Stimulated activated naive CD8-positive, alpha-beta T cell treated with anti-CD3 and anti-CD28 coated beads, Interleukin-15, Interleukin-2, amounts not matched to agents 100 ng/mL and 50 ng/mL, for 24 hours (primary cell): ENCODE results near the gene IGFBP3.

ENCODE experiments used
- H3K27ac Mint-ChIP-seq: one replicate; pipeline ENCODE4 v1.8.0; 2021; ENCODE audit warnings: mild to moderate bottlenecking, mixed read lengths
- H3K27me3 Mint-ChIP-seq: one replicate; pipeline ENCODE4 v1.8.0; 2021; ENCODE audit warnings: mixed read lengths
- H3K36me3 Mint-ChIP-seq: one replicate; pipeline ENCODE4 v1.8.0; 2021; ENCODE audit warnings: low read depth, mixed read lengths
- H3K4me1 Mint-ChIP-seq: one replicate; pipeline ENCODE4 v1.8.0; 2021; ENCODE audit warnings: low read depth, mixed read lengths
- H3K4me3 Mint-ChIP-seq: one replicate; pipeline ENCODE4 v1.8.0; 2021; ENCODE audit warnings: mild to moderate bottlenecking, mixed read lengths
- H3K9me3 Mint-ChIP-seq: one replicate; pipeline ENCODE4 v1.8.0; 2021; ENCODE audit warnings: mixed read lengths

Gene IGFBP3

DNA sequence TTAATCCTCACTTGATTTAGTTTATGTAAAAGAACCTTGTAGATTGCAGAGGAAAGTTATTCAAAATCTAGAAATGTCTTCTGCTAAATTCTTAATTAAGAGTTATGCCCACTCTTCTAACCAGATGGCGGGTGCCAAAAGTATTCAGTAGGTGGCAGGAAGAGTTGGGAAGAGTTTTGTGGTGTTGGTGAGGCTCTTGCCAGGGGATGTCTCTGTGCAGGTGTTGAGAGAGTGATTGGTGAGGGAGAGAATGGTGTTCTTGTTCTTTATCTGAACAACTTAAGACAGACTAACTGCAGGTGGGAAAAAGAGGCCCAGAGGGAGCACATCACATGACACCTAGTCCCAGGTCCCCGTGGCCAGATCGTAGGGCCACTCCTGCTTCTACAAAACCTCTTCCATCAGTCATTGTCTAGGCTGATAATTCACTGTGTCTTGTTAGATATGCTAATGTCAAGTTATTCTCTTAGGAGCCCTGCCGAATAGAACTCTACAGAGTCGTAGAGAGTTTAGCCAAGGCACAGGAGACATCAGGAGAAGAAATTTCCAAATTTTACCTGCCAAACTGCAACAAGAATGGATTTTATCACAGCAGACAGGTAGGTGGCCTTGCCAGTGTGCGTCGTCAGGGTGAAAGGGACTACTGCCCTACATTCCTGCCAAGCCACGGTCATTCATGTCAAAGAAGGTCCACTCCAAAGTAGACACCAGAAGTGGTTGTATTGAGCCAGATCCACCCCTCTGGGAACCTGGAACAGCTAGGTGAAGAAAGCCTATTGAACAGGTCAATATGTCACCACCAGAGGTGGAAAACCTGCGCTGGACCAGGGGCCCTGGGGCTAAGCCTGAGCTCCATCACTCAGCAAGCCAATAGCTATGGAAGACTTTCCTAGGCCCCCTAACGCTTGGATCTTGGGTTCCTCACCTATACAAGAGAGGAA, 29.3 kb downstream of the IGFBP3 start:
- Mint-ChIP-seq H3K36me3 (no peaks in the 10 kb centered on the region), H3K4me3 (no peak overlapping the region), H3K27me3 (peaks cover 65% of the 10 kb centered on the region), H3K4me1 (no peaks in the 10 kb centered on the region), H3K9me3 (no peaks in the 10 kb centered on the region), H3K27ac (no peak overlapping the region)

DNA sequence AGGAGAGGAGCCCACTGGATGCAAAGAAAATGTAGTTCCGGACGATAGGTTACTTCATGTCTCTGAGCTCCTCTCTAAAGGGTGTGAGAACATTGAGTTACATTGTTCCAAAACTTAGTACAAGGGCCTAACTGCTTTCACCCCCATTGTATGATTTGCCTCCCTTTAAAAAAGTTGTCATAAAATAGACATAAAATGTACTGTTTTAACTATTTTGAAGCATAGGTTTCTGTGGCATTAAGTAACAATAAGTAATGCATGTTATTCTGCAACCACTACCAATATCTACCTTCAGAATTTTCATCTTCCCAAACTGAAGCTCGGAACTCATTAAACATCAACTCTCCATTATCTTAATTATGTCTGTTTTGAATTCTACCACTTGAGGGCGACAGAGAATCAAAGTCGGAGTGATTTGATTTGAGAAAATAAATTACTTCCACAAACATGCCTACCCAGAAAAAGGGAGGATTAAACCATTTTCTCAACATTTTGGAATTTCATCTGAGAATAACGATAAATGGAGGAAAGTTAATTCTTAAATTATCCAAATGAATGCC, 30.1 kb downstream of the IGFBP3 start:
- Mint-ChIP-seq H3K9me3 (no peaks in the 10 kb centered on the region), H3K36me3 (no peaks in the 10 kb centered on the region), H3K4me1 (no peaks in the 10 kb centered on the region), H3K27ac (no peak overlapping the region), H3K4me3 (no peak overlapping the region), H3K27me3 (peaks cover 66% of the 10 kb centered on the region)

DNA sequence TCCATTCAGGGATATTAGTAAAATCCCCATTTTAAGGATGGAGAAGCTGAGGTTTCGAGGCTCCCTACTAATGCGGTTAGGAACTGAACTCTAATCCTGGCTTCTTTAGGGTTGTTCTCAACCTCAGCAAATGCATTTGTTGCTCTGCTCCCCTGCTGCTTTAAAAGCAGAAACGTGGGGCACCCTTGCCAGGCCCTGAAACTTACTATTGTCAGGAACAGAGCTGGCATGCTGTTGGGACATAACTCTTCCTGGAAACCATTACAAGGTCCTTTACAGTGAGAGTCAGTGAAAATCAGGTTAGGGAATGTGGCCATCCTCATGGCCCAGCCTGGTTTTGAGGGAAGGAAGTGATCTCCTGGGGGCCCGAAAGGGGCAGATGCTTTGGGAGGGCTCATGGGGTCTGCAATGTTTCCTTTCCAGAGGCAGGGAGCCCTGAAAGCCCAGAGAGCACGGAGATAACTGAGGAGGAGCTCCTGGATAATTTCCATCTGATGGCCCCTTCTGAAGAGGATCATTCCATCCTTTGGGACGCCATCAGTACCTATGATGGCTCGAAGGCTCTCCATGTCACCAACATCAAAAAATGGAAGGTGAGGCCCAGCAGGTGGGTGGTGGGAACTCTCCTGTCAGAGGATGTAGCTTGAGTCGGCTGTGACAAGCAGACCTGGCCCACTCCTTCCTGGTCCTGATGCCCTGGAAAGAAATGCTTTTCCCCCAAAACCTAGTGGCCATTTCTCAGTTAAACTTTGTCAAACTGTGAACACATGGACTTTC, 30.8 kb downstream of the IGFBP3 start:
- Mint-ChIP-seq H3K4me3 (no peak overlapping the region), H3K36me3 (no peaks in the 10 kb centered on the region), H3K27ac (no peak overlapping the region), H3K27me3 (peaks cover 62% of the 10 kb centered on the region), H3K9me3 (no peaks in the 10 kb centered on the region), H3K4me1 (no peaks in the 10 kb centered on the region)

DNA sequence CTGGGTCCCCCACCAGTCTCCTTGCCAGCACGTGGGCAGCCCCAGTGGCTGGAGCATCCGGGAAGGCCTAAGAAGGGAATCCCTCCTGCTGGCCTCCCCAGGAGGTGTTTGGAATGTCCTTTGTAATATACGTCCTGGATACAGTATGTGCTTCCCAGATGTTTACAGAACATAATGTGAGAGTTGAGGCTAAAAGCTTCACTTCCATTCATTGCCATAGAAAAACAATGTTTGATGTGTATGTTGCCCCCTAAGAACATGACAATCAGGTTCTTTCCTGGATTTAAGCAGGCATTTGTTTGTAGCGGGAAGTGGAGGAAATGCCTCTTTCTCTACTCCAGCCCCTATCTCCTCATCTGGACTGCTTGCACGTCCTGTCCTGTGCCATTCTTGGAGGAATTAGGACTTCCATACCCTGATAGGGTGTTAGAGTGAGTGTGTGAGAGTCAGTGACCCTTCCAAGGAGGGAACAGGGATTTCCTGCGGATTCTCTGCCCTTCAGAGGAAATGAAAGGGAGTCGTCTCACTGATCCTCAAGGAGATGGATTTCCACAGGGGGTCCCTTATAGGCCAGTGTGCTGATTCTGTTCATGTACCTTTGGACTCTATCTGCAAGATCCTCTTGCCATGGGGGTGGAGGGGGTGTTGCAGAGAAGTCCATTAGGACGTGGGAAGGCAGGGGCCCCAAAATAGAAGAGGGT, 31.6 kb downstream of the IGFBP3 start:
- Mint-ChIP-seq H3K27me3 (peaks cover 64% of the 10 kb centered on the region), H3K27ac (no peak overlapping the region), H3K4me3 (no peak overlapping the region), H3K36me3 (no peaks in the 10 kb centered on the region), H3K4me1 (no peaks in the 10 kb centered on the region), H3K9me3 (no peaks in the 10 kb centered on the region)

DNA sequence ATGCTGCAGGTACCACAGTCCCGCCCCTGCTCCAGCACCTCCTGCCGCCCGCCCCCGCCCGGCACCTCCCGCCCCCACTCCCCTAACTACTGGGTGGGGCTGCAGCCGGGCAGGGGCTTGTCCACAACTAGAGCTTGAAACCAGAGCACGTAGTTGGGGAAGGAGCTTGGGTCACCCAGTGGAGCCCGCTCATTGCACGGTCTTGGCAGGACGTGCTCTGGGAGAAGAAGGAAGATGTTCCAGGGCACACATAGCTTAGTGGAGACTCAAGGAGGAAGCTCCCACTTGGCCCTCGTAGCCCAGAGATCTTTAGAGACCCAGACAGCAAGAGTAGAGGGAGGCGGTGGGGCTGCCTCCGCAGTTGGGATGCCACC, 32.1 kb downstream of the IGFBP3 start:
- peaks cover 58% of the 10 kb centered on the region for H3K27me3 Mint-ChIP-seq
- no peak overlapping the region for H3K27ac Mint-ChIP-seq
- no peaks in the 10 kb centered on the region for H3K36me3 Mint-ChIP-seq
- H3K4me1 Mint-ChIP-seq, result no peaks in the 10 kb centered on the region
- no peak overlapping the region for H3K4me3 Mint-ChIP-seq
- no peaks in the 10 kb centered on the region for H3K9me3 Mint-ChIP-seq

DNA sequence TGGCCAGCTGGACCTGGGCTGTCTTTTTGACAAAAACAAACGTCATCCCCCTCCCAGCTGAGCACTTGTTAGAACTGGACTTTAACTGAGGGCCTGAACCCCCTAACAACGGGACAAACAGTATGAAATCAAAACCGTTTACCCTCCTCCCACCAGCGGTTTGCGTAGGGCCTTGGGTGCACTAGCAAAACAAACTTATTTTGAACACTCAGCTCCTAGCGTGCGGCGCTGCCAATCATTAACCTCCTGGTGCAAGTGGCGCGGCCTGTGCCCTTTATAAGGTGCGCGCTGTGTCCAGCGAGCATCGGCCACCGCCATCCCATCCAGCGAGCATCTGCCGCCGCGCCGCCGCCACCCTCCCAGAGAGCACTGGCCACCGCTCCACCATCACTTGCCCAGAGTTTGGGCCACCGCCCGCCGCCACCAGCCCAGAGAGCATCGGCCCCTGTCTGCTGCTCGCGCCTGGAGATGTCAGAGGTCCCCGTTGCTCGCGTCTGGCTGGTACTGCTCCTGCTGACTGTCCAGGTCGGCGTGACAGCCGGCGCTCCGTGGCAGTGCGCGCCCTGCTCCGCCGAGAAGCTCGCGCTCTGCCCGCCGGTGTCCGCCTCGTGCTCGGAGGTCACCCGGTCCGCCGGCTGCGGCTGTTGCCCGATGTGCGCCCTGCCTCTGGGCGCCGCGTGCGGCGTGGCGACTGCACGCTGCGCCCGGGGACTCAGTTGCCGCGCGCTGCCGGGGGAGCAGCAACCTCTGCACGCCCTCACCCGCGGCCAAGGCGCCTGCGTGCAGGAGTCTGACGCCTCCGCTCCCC, 32.7 kb downstream of the IGFBP3 start, which contains the start of gene IGFBP1:
Gene IGFBP1, plus strand, starts transcription at position 304 of the 808 bp plus-strand sequence. Its CDS starts 165 bp downstream, at position 469.
- Mint-ChIP-seq H3K9me3 (no peaks in the 10 kb centered on the region), H3K4me3 (no peak within 1 kb of the TSS), H3K4me1 (no peaks in the 10 kb centered on the region), H3K27me3 (peaks cover 54% of the 10 kb centered on the region), H3K36me3 (no peaks in the 10 kb centered on the region), H3K27ac (no peak within 1 kb of the TSS)

DNA sequence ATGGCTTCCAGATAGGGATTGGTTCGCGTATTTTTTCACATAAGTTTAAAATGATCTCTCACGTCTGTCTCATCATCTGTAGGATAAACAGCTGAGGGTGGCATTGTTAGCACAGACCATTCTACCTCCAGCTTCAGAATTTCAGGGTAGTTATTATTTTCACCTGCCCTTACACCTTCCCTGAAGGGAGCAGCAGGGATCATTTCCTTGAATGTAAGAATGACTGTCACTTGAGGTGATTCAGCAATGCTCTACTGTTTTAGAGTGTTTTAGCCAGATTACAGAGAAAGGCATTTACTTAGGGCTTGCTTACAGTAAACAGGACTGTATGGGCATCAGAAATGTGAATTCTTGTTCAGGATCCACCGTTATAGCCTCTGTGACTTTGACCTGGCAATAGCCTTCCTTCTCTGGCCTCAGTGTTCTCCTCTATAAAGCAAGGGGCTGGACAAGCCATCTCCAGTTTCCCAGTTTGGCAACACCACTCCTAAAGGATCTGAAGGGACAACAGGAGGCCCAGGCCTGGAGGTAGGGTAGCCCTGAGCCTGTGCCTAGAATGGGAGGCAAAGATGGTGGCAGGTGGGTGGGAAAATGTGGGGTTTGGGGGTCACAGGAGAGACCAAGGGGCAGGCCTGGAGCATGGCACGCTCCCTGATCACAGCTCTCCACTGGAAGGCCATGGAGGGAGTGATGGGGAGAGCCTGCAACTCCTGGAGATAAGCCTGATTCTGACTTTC, 34.0 kb downstream of the IGFBP3 start:
- Mint-ChIP-seq H3K4me1 (no peaks in the 10 kb centered on the region), H3K27me3 (peaks cover 48% of the 10 kb centered on the region), H3K27ac (no peak overlapping the region), H3K4me3 (no peak overlapping the region), H3K36me3 (no peaks in the 10 kb centered on the region), H3K9me3 (no peaks in the 10 kb centered on the region)

DNA sequence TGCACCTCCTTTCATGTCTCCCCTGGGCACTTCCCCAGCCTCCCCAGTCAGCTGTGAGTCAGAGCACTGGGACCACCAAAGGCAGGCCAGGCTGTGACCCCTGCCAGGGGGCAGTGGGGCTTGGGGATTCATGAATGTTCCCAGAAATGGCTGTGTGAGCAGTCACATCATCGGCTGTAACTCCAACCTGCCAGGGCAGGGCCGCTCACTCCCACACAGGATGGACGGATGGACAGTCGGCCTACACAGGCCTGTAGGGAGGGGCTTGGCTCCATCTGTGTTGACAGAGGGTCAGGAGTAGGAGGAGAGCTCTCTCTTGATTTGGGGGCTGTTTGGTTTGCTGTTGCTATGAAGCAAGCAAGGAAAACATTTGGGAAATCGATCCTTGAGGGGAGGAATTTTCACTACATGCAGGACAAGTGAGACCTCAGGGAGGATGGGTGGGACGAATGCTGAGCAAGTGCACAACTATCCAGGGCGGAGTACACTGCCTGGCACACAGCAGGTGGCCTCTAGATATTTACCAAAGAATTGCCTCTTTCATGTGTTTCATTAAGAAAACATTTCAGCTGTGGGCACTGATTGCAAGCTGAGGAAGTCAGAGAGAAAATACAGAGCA, 35.7 kb downstream of the IGFBP3 start:
- no peak overlapping the region for H3K27ac Mint-ChIP-seq
- H3K4me1 Mint-ChIP-seq, result no peaks in the 10 kb centered on the region
- peaks cover 37% of the 10 kb centered on the region for H3K27me3 Mint-ChIP-seq
- H3K9me3 Mint-ChIP-seq, result no peaks in the 10 kb centered on the region
- no peak overlapping the region for H3K4me3 Mint-ChIP-seq
- no peaks in the 10 kb centered on the region for H3K36me3 Mint-ChIP-seq

DNA sequence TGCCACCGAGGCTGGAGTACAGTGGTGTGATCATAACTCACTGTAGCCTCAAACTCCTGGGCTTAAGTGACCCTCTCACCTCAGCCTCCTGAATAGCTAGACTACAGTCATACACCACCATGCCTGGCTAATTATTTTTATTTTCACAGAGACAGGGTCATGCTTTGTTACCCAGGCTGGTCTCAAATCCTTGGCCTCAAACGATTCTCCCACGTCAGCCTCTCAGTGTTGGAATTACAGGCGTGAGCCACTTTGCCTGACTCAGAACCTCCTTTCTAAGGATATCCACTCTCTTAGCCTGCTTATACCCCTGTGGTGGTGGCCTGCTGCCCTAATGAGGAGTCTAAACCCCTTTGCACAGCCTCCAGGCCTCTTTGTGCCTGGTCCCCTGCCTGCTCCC, 36.9 kb downstream of the IGFBP3 start:
- Mint-ChIP-seq H3K9me3 (no peaks in the 10 kb centered on the region), H3K27me3 (peaks cover 30% of the 10 kb centered on the region), H3K36me3 (no peaks in the 10 kb centered on the region), H3K4me3 (no peak overlapping the region), H3K27ac (no peak overlapping the region), H3K4me1 (no peaks in the 10 kb centered on the region)

DNA sequence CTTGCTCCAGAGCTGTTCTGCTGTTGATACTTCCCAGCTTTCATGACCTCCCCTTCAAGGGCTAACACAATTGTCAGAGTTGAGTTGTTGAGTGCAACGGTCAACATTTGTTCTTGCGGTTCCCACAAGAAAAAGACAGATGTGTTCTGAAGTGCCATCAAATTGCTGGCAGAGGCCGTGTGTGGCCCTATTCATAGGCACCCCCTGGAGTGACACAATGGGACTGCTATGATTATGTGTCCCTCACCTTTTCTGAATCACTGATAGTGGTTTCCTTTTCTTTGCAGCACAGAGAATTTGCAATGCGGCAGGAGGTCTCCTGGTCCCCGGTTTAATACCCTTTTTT, 38.6 kb downstream of the IGFBP3 start:
- no peaks in the 10 kb centered on the region for H3K36me3 Mint-ChIP-seq
- no peak overlapping the region for H3K27ac Mint-ChIP-seq
- H3K27me3 Mint-ChIP-seq, result peaks cover 18% of the 10 kb centered on the region
- H3K4me1 Mint-ChIP-seq, result no peaks in the 10 kb centered on the region
- no peak overlapping the region for H3K4me3 Mint-ChIP-seq
- H3K9me3 Mint-ChIP-seq, result peaks cover 9% of the 10 kb centered on the region

DNA sequence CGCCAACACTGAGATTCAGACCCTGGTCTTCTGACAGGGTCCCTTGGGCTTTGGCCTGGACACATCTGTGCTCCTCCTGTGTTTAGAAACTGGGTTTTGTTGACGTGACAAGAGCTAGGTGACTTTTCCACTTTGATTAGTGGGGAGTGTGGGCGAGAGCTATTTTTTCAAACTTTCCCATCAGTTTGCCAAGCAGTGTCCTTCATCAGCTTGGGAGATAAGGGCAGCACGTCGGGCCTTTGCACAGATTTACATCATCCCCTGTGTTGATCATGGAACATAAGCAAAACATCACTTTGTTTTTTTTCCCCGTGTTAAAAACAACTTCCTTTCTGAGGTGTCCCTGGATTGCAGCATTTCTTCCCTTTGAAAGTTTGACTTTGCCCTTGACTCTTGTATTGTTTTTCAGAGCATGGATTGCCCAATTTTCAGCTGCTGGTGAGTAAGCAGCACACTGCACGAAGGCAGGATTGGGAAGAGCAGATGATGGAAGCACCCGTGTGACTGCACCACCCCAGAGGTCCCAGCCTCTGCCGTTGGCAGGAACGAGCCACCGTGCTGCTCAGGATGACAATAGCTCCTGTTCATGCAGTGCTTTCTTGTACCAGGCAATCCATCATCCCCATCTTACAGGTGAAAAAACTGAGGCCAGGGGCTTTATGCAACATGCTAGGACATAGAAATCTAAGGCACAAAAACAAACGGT, 39.2 kb downstream of the IGFBP3 start:
- Mint-ChIP-seq H3K36me3 (no peaks in the 10 kb centered on the region), H3K27me3 (peaks cover 14% of the 10 kb centered on the region), H3K27ac (no peak overlapping the region), H3K4me1 (no peaks in the 10 kb centered on the region), H3K4me3 (no peak overlapping the region), H3K9me3 (peaks cover 9% of the 10 kb centered on the region)

DNA sequence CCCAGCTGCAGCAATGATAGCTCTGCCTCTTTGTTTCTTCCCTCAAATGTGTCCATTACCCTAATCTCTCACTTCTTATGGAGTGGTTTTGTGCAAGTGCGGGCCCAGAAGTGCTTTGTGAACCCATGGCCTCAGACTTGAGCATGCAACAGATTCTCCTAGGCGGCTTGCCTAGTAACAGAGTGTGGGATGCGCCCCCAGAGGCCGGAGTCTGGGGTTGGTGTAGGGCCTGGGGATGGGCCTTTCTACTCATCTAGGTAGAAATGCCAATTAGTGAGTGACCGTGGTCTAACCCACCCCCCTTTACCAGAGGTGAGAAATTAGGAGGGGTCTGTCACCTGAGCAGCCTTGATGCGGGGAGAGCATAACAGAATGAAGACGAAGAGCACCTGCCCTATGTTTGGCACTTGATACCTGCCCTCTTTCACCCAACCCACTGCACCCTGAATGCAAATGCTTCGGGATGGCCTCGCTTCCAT, 39.8 kb downstream of the IGFBP3 start:
- Mint-ChIP-seq H3K4me3 (no peak overlapping the region), H3K4me1 (no peaks in the 10 kb centered on the region), H3K27ac (no peak overlapping the region), H3K36me3 (no peaks in the 10 kb centered on the region), H3K9me3 (peaks cover 9% of the 10 kb centered on the region), H3K27me3 (peaks cover 8% of the 10 kb centered on the region)

DNA sequence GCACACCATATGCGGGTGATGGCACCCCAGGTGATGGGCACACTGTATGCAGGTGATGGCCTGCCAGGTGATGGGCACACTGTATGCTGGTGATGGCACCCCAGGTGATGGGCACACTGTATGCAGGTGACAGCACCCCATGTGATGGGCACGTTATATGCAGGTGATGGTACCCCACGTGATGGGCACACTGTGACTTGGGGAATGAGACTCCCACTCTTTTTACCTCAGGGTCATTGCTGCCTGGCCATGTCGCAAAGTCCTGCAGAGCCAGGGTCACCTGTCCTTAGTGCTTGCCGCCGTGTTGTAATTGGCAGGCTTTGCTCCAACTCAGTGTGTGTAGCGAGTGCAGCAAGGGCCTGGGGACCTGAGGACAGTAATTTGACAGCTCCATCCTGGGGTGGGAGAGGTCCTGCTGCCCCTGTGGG, 40.6 kb downstream of the IGFBP3 start:
- H3K27me3 Mint-ChIP-seq, result peaks cover 7% of the 10 kb centered on the region
- H3K36me3 Mint-ChIP-seq, result no peaks in the 10 kb centered on the region
- H3K9me3 Mint-ChIP-seq, result peaks cover 9% of the 10 kb centered on the region
- no peaks in the 10 kb centered on the region for H3K4me1 Mint-ChIP-seq
- H3K4me3 Mint-ChIP-seq, result no peak overlapping the region
- no peak overlapping the region for H3K27ac Mint-ChIP-seq
